ENCODE measurements around the gene CTSK. TPM values are rescaled to one million over a fixed set of nuclear protein-coding genes. Genes with fewer than 3 reads are reported as not detected.

Gene CTSK
- 3.5 and 6.1 TPM in 2 replicates for total RNA-seq (2014; rRNA removed; shearing (Covaris generic))

DNA sequence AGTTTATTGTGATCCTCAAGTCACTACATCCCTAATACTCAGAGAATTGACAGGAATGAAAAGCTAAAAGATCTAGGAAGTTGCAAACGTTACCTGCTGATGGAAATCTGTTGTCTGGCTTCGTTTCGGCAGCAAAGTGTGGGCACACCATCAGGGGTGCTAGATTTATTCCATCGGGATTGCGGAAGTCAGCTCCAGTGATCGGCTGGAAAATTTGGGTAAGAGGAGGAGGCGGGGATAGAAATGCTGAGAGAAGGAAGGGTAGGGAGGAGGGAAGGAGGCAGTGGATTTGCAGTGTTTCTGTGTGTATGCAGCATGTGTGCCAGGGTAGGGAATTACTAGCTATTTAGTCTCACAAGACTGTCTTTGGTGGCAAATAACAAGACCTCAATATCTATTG lies at the start of gene CTSK:
TSS of gene CTSK (minus strand) at position 140 of the 400 bp plus-strand sequence. CDS start 1,455 bp downstream, outside the sequence.

GRCh38 chr1:150765296-150765976 lies 42.6 kb downstream of the CTSK start, which contains the start of gene CTSS:
Gene CTSS, minus strand, starts transcription at chr1:150765778. Its CDS starts 1,015 bp downstream, at chr1:150764763.

Small RNA genes within 50 kb of the gene (small RNA-seq; reads per million reads assigned to genes)
- gene RNU6-1309P = not detected

Other genes starting within 250 kb of the CTSK start
- gene MCL1, start 228.7 kb downstream of the CTSK start, total RNA-seq (2014; rRNA removed; shearing (Covaris generic)) = 345 and 434 TPM in 2 replicates
- 171 and 181 TPM in 2 replicates for gene ENSA, start 178.6 kb downstream of the CTSK start, total RNA-seq (2014; rRNA removed; shearing (Covaris generic))
- 6.1 and 7.9 TPM in 2 replicates for gene GOLPH3L, start 111.1 kb downstream of the CTSK start, total RNA-seq (2014; rRNA removed; shearing (Covaris generic))
- gene HORMAD1, start 87.4 kb downstream of the CTSK start, total RNA-seq (2014; rRNA removed; shearing (Covaris generic)) = not detected in 2 replicates
- 1.5 and 1.7 TPM in 2 replicates for gene CTSS, start 42.5 kb downstream of the CTSK start, total RNA-seq (2014; rRNA removed; shearing (Covaris generic))
- gene ARNT, start 68.3 kb upstream of the CTSK start, total RNA-seq (2014; rRNA removed; shearing (Covaris generic)) = 16.8 and 25.3 TPM in 2 replicates
- not detected in 2 replicates for gene CTXND2, start 78.9 kb upstream of the CTSK start, total RNA-seq (2014; rRNA removed; shearing (Covaris generic))
- gene SETDB1, start 118.1 kb upstream of the CTSK start, total RNA-seq (2014; rRNA removed; shearing (Covaris generic)) = 53.2 and 66.0 TPM in 2 replicates
- gene CERS2, start 166.6 kb upstream of the CTSK start, total RNA-seq (2014; rRNA removed; shearing (Covaris generic)) = 143 and 158 TPM in 2 replicates
- gene ANXA9, start 174.0 kb upstream of the CTSK start, total RNA-seq (2014; rRNA removed; shearing (Covaris generic)) = 2.4 and 2.7 TPM in 2 replicates
- gene MINDY1, start 198.6 kb upstream of the CTSK start, total RNA-seq (2014; rRNA removed; shearing (Covaris generic)) = 12.5 and 13.5 TPM in 2 replicates
- 14.7 and 15.2 TPM in 2 replicates for gene PRUNE1, start 200.2 kb upstream of the CTSK start, total RNA-seq (2014; rRNA removed; shearing (Covaris generic))
- gene BNIPL, start 228.3 kb upstream of the CTSK start, total RNA-seq (2014; rRNA removed; shearing (Covaris generic)) = 0.30 and 2.2 TPM in 2 replicates
- gene C1orf56, start 239.5 kb upstream of the CTSK start, total RNA-seq (2014; rRNA removed; shearing (Covaris generic)) = 4.3 and 6.8 TPM in 2 replicates